DMS114 treated with DMSO at 0.1 percent for 48 hours (cell line): ENCODE measurements around the gene MPRIP.

Experiments
- DNase-seq: peaks from one replicate; lab custom pipeline; 2025; ENCODE audit not compliant: unreplicated experiment; lab: John Stamatoyannopoulos, UW

MPRIP gene

DNA sequence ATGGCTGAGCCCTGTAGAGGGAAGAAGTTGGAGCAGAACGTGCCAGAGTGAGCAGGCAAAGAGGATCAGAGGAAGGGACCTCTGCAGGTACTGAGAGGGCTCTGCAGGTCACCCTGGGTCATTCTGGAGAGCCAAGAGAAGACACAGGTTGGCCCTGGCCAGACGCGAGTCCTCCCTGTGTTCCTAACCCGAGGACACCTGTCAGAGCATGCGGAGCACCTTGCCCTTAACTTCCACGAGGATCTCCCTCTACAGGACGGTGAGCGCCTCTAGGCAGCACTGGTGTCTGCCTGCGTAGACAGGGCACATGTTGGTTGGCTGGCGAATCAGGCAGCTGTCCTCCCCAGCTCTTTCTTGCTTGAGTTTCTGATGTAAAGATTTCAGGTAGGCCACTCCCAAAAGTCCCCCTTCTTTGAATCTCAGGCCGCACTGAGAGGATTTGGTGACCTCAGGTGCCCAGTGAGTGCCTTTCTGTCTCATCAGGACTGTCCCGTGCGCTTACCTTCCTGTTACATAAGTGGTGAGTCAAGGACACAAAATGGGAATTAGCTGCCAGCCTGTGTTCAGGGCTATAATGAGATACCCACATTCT is 45.3 kb downstream of the MPRIP start:
- DNase-seq, result no peak

DNA sequence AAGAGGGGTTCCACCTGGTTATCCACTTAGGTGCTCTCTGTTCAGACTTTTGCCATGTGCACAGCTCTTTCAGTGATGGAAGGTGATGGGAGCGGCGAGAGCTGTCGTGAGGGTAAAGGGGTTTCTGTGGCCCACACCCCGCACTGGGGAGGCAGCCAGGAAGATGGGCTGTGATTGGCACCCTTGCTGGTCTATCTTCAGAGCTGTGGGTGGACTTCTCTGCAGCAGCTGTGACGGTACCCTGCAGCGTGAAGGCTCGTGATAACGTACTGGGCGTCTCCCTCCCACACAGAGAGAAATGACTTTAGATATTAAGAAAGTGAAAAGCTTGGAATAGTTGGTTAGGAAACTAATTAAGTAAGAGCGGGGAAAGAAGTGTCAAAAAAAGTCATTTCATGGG is 45.8 kb downstream of the MPRIP start:
- no peak for DNase-seq

DNA sequence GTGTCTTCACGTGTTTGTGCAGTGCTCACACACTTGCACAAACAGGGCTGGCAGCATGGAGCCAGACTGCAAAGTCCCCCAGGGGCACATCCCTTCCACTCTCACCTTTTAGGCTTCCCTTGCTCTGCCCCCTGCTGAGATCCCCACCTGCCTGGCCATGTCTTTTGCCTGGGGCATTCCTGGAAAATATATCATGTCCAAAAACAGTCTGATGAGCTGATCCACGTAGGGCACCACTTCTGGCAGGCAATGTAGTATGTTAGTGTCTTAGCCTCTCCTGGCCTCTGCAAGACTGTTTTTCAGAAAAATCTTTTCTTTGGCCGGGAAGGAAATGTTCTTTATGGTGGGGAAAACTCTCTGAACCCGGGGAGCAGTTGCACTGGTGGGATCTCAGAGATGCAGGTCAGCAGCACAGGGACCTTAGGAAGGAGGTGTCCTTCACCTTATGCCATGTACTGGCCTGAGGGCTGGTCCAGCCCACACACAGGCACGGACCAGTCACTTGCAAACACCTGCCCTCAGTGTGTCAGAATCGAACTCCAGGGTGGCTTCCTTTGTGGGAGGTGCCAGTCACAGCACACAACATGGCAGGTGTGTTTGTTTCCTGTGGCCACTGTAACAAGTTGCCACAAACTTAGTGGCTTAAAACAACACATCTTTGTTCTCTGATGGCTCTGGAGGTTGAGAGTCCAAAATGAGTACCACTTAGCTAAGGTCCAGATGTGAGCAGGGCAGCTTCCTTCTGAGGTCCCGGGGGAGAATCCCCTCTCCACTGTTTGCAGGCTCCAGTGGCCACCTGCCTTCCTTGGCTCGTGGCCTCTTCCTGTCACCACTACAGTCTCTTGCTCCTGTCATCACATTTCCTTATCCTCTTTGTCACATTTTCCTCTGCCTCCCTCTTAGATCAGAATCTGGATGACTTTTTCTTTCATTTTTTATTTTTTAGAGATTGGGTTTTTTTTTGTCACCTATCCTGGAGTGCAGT is 46.6 kb downstream of the MPRIP start:
- no peak for DNase-seq

DNA sequence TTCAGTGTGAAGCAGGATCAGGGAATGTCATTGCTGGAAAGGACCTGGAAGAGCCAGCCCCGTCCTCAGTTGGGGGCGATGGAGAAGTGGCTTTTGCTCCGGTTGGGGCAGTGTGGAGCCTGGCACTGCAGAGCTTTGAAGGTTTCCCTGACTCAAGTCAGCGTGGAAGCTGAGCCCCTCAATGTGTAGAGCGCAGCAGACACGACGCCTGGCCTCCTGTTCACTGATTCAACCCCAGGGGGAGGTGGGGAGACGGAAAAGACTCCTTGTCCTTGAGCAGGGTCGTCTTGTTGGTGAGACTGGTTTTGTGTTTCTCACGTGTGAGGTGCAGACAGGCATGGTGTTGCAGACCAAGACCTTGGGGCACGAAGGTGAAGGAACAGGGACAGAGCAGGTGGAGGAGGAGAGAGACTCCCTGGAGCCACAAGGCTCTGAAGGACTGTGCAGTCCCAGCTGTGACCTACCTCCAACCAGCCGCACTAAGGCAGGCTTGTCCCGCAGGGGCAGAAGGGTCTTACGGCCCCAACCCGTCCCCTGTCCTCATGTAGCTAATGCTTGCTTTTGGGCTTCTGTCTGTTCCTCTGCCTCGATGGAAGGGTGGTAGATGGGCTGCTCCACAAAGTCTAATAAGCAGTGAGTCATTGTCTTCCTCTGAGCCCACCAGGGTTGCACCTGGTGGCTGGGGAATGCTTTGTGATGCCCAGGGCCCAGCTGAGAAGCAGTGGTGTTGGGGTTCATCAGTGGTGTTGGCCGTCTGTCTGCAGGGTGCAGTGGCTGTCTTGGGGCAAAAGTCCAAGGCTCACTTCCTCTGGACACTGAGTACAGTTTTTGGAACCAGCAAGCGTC is 47.8 kb downstream of the MPRIP start:
- DNase-seq, result no peak

DNA sequence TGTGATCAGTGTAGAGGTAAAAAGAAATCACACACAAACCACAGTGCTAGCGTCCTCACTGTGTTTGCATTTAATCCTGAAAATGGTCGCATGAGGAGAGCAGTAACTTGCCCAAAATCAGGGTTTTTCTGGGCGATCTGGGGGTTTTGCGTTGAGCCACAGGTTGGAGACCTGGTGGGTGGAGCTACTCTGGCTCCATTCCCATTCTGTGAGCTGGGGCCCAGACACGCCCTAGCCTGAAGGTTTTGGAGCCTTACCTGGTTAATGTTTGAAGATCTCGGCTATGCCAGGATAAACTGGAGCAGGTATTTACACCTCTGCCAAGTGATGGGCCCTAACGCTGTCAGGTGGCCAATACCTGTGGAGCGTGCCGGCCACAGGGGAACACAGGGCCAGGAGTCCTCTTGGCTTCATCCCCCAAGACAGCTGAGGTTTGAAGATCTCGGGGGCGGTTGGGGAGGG is 48.4 kb downstream of the MPRIP start:
- DNase-seq, result no peak

DNA sequence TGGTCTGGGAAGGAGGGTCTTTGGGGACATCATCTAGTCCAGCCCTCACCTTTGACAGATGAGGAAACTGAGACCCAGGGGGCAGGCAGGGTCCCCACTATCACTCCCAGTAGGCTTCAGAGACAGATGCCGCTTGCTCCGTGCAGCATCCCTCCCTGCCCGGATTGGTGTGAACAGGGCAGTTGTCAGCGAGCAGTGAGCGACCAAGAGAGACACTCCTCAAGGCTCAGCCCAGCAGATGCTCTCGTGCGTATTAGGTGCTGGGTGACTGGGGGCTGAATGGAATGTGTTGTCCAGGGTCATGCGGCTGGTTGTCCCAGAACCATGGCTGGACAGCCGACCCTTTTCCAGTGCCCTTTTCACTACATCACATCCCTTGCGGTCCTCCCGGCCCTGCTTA is 49.0 kb downstream of the MPRIP start:
- no peak for DNase-seq

DNA sequence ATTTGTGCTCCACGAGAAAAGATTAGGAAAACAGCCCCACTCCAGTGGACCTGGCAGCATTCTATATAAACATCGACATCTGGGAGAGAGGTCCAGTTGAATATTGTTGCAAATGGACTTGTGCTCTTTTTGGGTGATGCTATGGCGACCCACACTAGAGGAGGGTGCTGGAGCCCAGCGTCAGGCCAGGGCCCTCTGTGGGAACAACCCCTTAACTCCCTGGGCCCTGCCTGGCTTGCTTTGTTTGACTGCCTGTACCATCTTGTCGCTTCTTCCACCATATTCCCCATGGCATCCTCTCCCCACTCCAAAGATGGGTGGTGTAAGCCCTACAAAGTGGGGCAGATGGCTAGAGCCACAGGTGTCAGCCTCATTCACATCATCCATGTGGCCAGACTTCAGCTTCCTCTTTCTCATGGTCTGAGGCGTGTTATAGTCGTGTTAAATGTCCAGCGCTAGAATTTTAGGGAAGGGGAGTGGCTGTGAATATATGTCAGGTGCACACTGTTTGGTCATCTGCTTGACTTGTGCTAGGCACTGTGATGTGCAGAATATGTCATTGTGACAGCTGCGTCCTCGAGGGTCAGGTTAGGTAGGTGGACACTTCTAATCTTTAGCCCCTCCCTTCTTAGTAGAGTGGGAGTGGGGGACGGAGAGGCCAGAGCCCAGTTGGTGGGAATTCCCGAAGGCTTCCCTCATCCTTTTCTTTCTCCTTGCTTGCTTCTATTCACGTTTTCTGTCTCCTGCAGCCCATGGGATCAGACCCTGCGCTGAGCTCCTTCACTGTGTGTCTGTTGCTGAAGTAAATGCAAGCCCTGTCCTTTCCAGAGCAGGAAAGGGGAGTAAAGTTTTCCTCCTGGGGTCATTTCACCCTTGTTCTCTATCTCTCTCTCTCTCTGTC is 49.8 kb downstream of the MPRIP start:
- no peak for DNase-seq

DNA sequence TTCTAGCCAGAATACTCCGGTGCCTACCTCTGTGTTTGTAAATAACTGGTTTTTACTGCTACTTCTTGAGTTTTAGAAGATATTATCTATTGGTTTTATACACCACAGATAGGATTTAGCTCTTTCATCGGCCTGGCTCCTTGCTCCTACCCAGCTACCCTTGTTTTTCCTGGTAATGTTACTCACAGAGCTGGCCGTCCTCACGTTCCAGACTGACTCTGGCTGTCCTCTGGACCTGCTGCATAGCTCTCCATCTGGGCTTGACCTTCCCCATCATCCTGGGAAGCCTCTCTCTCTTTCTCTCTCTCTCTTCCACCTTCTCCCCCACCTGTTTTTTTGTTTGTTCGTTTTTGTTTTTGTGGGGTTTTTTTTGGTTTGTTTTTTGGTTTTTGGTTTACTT is 51.5 kb downstream of the MPRIP start:
- DNase-seq, result no peak

DNA sequence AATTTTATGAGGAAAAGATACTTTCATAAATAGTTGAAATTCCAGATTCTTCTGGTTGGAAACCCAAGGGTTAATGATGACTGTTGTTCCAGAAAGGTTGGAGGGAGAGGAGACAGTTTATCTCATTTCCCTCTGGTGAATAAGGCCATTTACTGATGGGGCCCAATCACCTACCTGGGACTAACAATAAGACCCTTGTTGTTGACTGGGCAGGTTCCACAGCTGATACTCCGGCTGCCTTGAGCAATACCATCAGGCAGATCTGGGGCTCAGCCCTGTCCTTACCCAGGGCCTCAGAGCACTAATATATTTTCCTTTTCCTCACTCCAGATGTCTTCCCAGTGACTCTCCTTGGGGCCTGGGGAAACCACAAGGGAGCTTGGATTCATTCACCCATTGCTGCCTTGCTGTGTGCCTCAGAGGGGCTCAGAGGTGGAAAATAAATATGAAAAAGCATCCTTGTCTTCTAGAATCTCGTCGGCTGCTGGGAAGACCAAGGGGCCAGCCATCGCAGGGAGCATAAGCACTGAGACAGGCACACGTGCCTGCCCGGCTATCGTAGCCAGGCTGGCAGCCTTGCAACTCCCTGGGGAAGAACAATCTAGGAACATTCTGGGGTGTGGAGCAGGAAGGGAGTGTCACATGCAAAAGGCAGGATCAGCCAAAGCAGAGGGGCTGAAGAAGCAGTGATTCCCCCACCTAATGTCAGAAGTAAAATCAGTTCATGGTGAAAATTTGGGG is 54.4 kb downstream of the MPRIP start:
- no peak for DNase-seq

DNA sequence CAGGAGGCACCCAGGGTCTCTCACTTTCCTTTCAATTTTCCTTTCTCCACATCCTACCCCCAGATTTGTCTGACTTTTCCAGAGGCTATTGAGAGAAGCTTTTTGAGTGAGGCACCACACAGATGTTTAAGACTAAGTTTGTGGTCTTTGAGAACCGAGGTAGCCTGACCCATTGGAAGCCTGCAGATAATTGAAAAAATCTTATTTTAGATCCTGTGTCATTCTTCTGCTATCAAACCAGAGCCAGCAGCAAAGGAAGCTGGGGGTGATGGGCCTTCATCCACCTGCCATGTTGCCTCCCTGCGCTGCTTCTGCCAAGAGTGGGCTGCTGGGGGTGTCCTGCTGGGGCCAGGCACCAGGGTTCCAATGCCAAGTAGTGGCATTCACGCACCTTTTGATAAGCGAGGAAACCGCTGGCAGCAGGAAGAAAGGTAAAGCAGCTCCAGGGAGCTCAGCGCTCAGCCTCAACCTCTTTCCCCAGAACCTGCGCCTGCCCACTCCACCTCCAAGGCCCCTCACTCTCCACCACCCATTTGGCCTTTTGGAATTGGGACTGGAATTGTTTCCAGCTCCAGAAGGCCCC is 55.6 kb downstream of the MPRIP start:
- DNase-seq, result no peak

DNA sequence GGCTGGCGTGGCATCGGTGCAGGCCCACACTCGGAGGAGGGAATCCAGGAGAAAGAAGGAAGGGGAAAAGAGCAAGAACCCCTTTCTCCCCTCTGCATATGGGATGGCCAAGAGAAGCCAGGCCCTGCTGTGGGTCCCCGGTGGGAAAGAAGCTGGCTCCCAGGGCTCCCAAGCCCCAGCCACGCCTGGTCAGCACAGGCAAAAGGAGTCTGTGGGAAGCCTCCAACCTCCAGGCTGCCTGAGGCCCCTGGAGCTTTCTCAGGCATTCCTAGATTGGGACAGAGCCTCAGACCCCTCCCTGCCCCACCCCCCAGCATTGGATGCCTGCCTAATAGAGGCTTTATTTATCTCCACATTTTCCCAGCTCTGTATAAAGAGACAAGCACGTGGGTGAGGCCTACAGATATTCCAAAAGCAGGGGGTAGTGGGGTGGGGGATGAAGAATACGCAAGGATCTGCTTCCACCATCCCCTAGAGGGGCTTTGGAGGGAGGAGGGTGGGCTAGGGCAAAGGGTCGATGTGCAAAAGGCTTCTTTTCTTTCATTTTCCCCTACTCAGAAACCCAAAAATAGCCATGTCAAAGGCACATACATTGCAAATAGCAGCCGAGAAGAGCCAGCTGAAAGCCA is 56.4 kb downstream of the MPRIP start:
- no peak for DNase-seq

DNA sequence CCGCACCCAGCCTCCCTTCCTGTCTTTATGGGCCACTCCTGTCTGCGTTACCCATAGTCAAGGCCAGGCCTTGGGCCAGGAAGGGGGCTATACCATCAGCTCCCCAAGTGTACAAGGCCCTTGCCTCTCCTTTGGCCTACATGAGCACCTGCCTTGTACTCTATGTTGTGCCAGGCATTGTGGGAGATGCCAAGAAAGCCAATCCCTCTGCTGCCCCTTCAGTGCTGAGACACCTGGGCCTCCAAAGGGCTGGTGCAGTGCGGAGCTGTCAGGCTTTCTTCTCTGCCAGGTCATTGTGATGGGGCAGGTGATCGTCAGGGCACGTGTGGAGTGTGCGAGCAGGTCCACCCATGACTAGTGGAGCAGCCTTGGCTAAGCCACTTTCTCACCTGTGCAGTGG is 59.9 kb downstream of the MPRIP start:
- no peak for DNase-seq

DNA sequence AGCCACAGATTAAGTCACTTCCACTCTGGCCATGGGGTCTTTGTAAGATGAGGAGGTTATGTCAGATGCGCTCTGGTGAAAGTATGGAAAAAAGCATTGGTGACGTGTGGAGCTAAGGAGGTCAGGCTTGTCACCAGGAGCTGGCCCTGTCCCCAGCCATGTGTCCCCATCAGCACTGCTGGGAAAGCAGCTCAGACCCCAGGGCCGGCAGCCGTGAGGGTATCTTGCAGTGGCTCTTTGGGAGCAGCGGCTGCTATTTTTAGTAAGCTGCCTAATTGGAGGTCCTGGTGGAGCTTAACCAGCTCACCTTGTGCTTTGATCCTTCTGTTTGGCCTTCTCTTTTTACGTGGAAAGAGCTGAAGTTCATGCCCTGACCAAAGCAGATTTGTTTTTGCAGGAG is 60.9 kb downstream of the MPRIP start:
- DNase-seq, result no peak

DNA sequence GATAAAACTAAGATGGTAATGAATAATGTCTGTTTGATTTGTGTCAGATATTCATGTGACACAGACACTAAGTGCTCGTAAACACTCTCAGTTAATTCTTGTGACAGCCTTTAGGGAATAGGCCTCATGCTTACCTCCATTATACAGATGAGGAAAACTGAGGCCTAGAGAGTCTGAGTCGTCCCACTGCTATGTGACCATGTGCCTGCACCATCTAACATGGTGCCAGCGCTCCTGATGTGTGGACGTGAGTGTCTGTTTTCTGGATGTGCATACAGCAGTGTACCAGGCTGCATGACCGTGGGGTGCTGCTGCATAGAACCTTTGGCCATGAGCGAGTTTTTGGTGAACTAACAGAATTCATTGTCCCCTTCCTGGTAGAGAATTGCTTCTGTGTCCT is 61.8 kb downstream of the MPRIP start:
- DNase-seq, result no peak

DNA sequence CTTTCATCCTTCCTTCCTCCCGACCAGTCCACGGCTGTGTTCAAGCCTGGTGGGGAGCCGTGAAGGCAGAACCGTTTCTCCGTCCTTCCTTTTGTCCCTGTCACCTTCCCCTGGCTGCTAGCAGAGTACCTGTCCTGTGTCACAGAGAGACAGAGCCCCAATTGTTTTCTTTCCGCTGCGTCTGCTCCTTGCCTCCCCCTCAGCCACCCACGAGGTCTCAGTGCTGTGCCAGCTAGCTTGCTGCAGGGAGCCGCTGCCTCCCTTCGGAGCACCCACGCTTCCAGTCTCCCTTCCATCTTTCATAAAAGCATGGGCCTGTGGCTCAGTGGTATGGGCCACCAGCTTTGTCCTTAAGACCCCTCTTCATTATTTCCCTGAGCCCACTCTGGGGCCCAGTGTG is 62.2 kb downstream of the MPRIP start:
- no peak for DNase-seq

DNA sequence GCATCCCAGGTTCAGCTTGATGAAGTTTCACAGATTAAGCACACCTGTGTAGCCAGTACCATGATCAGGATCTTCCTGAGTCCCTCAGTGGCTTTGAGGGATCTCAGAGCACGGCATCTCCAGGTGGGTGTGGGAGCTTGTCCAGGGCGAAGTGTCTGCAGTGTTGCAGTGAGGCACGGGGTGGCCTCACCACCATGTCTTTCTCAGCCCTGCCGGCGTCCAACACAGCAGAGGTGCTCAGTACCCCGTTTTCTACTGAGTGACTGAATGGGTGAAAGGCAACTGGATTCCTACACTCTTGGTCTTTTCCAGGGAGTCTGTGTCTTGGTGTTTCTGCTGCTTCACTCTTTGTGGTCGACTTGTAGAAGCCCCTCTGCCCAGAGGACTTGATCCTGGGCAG is 63.7 kb downstream of the MPRIP start:
- DNase-seq, result no peak

DNA sequence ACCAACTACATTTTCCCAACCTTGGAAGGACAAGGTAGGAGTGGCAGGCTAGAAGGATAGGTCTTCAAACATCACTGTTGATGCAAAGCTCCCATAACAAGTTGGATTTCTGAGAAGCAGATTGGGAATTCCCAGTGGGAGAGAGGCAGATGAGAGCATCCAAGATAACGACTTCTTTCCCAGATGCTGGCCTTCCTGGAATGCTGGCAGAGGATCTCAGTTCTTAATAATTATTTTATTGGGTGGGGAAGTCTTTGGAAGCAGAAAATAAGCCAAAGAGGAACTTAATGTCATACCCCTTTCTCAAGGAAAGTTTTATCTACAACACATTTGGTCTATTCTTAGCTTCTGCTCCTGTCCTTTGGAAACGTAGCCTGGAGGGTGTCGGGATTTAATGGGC is 64.5 kb downstream of the MPRIP start:
- no peak for DNase-seq

DNA sequence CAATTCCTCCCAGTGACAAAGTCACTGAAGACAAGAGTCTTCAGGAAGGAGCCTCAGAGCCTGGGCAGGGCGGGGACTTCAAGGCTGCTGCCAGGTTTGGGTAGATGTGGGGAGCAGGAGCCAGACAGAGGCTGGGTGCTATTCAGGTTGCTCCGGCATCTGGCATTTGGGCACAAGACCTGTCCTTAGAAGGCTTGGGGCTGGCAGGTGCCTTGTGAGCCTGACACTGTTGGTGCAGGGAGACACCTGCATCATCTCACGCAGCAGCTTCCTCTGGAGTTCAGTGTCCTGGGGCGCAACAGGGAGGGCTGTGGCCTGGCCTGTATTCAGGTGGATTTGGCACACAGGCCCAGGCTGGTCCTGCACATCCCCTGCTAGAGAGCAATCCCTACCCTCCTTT is 65.0 kb downstream of the MPRIP start:
- DNase-seq, result no peak

DNA sequence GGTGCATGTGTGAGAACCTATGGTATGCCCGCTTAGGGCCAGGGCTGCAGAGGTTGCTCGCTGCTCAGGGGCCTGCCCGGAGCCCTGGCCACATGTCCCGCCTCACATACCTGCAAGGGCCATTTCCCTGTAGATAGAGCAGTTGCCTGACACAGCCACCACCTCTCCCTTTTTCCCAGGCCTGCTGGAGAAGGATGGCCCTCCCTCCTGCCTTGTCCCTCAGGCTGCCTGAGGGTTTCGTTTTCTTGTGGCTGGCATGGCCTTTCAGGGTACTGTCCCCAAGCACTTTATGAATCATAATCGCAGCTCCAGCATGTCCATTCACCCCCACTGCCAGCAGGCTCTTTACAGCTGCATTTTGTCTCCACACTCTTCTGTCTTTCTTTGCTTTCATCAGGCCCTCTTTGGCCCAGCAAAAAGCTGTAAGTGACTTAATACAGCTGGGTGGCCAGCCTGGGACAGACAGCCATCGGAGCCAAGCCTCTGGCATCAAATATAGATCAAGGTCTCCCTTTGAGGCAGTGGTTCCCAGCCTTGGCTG is 65.7 kb downstream of the MPRIP start:
- DNase-seq, result no peak
